GM21619 (cell line): Measurements from ENCODE around the gene EIF4EBP3.
"Not testable (repeated sequence)": the region's sequence is repeated elsewhere in the genome, so short reads cannot be mapped to it uniquely, and the experiment has no call there.

Experiments
- ATAC-seq: cut with Tn5 transposase; IDR thresholded peaks from one replicate; pipeline ENCODE4 v1.9.1; 2021; ENCODE audit not compliant: unreplicated experiment

The EIF4EBP3 gene

DNA sequence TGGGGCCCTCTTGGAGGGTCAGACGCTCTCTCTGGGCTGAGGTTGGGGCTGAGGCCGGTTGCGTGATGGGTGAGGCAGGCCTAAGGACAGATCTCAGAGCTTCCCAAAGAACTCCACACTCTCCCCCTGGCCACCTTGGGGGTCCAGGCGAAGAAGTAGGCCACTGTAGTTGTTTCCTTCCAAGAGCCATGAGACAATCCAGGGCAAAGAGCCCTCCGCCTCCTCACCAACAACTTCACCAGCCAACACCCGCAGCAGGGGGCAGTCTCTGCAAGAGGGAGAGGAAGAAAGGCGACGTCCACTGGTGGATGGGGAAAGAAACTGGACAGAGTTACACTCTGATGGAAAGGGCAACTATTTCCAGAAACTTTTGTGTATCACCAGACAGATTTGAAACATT lies 27.8 kb downstream of the EIF4EBP3 start:
- no peak for ATAC-seq

GRCh38 chr5:140576776-140577201 lies 29.3 kb downstream of the EIF4EBP3 start:
- ATAC-seq = no peak

GRCh38 chr5:140579188-140579747 lies 31.8 kb downstream of the EIF4EBP3 start:
- ATAC-seq = not testable (repeated sequence)

- no peak for ATAC-seq
These were observed 40.0 kb downstream of the EIF4EBP3 start for GRCh38 chr5:140587495-140587894.

DNA sequence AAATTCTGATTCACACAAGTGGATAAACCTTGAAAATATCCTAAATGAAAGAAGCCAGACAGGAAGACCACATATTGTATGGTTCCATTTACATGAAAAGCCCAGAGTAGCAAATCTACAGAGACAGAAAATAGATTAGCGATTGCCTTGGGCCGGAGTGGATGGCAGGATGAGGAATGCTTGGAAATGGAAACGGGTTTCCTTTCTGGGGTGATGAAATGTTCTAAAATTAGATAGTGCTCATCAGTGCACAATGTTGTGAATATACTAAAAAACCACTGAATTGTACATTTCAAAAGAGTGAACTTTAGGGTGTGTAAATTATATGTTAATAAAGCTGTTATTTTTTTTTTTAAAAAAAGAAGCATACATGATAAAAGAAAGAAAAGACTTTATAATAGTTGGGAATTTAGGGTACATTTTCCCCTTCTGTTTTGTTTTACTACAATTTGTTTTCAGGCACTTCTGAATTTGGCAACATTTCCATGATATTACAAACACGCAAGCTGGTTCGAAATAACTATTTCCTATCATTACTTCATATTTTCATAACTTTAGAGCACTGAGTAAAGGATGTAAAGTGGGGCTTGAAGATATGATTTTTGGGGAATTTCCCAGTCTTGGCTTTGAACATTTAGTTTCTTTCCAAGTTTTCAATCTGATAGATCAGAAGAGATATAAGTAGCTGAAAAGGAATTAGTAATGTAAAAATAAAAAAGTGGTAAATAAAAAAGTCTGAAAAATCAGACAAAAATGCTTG lies 41.0 kb downstream of the EIF4EBP3 start:
- no peak for ATAC-seq

DNA sequence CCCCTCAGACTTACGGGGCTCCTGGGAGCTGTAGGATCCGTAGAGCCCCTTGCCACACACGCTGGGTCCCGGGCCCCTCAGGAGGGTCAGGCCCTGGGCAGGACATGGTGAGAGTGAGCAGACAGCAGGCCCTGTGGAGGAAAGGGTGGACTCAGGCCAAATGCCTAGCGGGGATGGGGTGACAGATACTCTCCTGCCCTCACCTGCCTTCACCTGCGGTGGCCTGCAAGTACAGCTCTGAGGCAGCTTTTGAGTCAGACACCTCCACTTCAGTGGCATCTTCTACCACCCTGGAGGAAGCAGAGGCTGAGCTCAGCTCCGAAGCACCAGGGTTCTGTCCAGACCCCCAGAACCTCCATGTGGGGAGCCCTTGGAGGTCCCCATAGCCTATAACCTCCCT lies 43.4 kb downstream of the EIF4EBP3 start:
- ATAC-seq = no peak

DNA sequence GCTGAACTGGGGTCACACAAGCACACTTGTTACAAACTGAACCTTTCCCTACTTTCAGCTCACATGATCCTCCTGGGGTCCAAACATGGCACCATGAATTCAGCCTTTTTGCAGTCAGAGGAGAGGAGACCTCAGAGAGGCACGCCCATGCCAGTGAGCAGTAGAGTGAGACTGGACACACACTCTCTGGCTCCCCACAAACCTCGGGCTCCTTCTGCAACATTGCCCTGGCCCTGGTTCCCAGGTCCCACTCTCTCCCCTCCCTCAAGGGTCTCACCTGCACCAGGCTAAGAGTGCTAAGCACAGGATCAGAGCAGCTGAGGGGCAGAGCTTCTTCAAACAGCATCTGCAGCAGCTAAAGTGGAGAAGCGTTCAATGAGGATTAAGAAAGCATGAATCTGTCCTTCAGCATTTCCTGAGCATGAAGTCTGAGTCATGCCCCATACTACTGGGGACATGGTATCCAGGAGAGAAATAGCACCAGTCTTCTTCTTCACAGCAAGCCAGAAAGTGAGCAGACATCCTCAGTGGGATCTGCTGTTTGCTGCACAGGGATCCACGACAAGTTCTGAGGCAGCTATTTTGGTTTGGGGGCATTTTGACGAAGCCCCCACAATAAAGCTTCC lies 44.4 kb downstream of the EIF4EBP3 start:
- no peak for ATAC-seq

- ATAC-seq = not testable (repeated sequence)
These were observed 45.6 kb downstream of the EIF4EBP3 start for GRCh38 chr5:140593070-140593469.

DNA sequence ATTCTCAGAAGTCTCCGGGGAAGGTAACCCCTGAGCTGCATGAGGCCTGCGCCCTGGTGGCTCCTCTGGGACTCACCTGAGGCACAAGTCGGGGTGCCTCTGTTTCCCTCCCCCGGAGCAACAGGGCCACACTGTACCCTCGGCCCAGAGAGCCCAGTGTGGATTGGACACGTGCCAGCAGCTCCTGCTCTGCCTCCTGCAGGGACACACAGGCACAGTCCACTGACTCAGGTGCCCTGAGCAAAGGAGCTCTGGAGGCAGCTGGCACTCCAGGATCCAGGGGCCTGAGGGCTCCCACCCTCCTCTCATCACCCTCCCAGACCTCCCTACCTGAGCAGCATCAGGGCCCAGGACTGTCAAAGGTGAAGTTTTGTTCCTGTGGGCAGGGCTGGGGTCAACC lies 46.7 kb downstream of the EIF4EBP3 start:
- ATAC-seq = no peak

DNA sequence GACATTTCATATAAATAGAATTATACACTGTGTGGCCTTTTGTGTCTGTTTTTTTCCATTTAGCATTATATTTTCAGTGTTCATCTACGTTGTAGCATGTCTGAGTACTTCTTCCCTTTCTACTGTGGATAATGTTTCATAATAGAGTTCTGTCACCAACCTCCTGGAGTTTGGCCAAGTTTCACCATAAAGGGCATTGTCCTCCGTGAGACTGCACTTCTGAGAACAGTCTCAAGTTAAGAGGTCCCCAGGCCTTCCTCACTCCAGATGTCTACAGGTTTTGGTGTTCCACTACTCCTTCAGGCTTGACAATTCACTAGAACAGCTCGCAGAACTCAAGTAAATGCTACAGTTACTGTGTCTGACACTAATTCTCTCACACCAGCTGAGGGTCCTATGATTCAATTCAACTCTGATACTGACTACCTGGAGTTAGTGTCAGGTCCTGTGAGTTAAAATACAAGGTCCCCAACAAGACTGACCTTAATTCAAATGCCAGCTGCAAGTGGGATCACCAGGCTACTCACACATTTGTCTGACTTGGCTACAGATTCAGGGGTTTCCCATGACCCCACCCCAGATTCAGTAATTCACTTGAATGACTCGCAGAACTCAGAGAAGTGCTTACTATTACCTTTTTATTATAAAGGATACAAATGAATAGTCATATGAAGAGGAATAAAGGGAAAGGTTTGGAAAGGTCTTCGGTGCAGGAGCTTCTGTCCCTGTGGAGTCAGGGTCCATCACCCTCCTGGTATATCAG lies 48.3 kb downstream of the EIF4EBP3 start:
- ATAC-seq = no peak

GRCh38 chr5:140596321-140596741 lies 48.9 kb downstream of the EIF4EBP3 start:
- ATAC-seq = no peak

GRCh38 chr5:140598836-140599235 lies 51.4 kb downstream of the EIF4EBP3 start:
- no peak for ATAC-seq
